ENCODE data around the gene TMEM221. TPM values are rescaled to one million over a fixed set of nuclear protein-coding genes. Genes with fewer than 3 reads are reported as not detected.

Gene TMEM221
- total and polyA plus RNA-seq, 9 of the 15 experiments (the other 6 are each of a cell fraction or from before 2014, with no cell fraction given) = 0.06 to 0.35 TPM; not detected in 7

- TF ChIP-seq, protein P1, sequence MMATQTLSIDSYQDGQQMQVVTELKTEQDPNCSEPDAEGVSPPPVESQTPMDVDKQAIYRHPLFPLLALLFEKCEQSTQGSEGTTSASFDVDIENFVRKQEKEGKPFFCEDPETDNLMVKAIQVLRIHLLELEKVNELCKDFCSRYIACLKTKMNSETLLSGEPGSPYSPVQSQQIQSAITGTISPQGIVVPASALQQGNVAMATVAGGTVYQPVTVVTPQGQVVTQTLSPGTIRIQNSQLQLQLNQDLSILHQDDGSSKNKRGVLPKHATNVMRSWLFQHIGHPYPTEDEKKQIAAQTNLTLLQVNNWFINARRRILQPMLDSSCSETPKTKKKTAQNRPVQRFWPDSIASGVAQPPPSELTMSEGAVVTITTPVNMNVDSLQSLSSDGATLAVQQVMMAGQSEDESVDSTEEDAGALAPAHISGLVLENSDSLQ (IDR thresholded peaks at IDR 0.05) = peak; percentile 73
- TF ChIP-seq MNT (conservative IDR thresholded peaks at IDR 0.05) (peak; percentile 49 to 55; a peak in 2 of 4 replicates), FOS (IDR thresholded peaks at IDR 0.05; ENCODE audit: extremely low read depth, insufficient read length) (peak; percentile 68), RCOR1 (IDR thresholded peaks at IDR 0.05; ENCODE audit: borderline replicate concordance in 1 of 2, low read depth in 2 of 2, low read length in 2 of 2) (peak in 1 of 2 experiments; percentile 72; a peak in 2 of 4 replicates), POLR3A (IDR thresholded peaks at IDR 0.05; ENCODE audit: borderline replicate concordance, extremely low read depth, insufficient read depth, insufficient read length) (no peak), FOXP1 (CRISPR knock-in tag; IDR thresholded peaks at IDR 0.05) (peak; percentile 24; the same call in 1 of the 2 replicates), ZNF431 (CRISPR knock-in tag; IDR thresholded peaks at IDR 0.05) (no peak), DEAF1 (CRISPR knock-in tag; IDR thresholded peaks at IDR 0.05) (peak; percentile 62), RBM22 (IDR thresholded peaks at IDR 0.05; ENCODE audit: low read depth, low read length, poor library complexity, severe bottlenecking) (peak; percentile 31), FIP1L1 (IDR thresholded peaks at IDR 0.05; ENCODE audit: low read depth, low read length, poor library complexity, severe bottlenecking) (peak; percentile 54), KDM1A (IDR thresholded peaks at IDR 0.05) (peak in 1 of 2 experiments; percentile 29; a peak in 1 of 4 replicates), MYC (IDR thresholded peaks at IDR 0.05; ENCODE audit: low read depth, low read length) (peak; percentile 66), MYC (CRISPR knock-in tag; IDR thresholded peaks at IDR 0.05; ENCODE audit: borderline replicate concordance, low read depth) (no peak), NKRF (IDR thresholded peaks at IDR 0.05; ENCODE audit: borderline replicate concordance) (peak; percentile 23; the same call in 1 of the 2 replicates), ERF (CRISPR knock-in tag; IDR thresholded peaks at IDR 0.05) (0 out of 2 replicates have a peak, but pooled peaks have one; percentile 50), SIN3B (IDR thresholded peaks at IDR 0.05; ENCODE audit: low read depth) (peak; percentile 31; the same call in 1 of the 2 replicates), ARID1B (IDR thresholded peaks at IDR 0.05) (peak; percentile 33; the same call in 1 of the 2 replicates)
- TF ChIP-seq, protein P2, sequence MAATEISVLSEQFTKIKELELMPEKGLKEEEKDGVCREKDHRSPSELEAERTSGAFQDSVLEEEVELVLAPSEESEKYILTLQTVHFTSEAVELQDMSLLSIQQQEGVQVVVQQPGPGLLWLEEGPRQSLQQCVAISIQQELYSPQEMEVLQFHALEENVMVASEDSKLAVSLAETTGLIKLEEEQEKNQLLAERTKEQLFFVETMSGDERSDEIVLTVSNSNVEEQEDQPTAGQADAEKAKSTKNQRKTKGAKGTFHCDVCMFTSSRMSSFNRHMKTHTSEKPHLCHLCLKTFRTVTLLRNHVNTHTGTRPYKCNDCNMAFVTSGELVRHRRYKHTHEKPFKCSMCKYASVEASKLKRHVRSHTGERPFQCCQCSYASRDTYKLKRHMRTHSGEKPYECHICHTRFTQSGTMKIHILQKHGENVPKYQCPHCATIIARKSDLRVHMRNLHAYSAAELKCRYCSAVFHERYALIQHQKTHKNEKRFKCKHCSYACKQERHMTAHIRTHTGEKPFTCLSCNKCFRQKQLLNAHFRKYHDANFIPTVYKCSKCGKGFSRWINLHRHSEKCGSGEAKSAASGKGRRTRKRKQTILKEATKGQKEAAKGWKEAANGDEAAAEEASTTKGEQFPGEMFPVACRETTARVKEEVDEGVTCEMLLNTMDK (IDR thresholded peaks at IDR 0.05; ENCODE audit: borderline replicate concordance, insufficient read depth, low read depth, low read length, poor library complexity, severe bottlenecking) = peak; percentile 96
Observed at GRCh38 chr19:17390665-17391370, 57.6 kb downstream of the TMEM221 start (continued).

Measured in K562 (cell line).